Thoracic aorta (tissue), 2 donors: ENCODE results near the gene AFAP1L2. TPM values are rescaled to one million over a fixed set of nuclear protein-coding genes. Genes with fewer than 3 reads are reported as not detected.

ENCODE experiments used
- ATAC-seq: fragments of 150-250 bp; one replicate; pipeline ENCODE4 v1.8.0; 2017; ENCODE audit warnings: low read depth; ENCODE audit not compliant: insufficient number of reproducible peaks, low FRiP score
- DNase-seq: peaks from one replicate; pipeline ENCODE4 v3.0.0-alpha.2; 2020; ENCODE audit warnings: low spot score
- H3K27ac ChIP-seq, 2 donors: fragments of 200-600 bp; sonication (generic); 1 replicate in 1 of 2; 2 replicates in 1 of 2; pipeline ENCODE4 v1.5.1; 2016; ENCODE audit warnings: mild to moderate bottlenecking in 2 of 2, moderate library complexity in 2 of 2
- H3K27me3 ChIP-seq: fragments of 200-600 bp; sonication (generic); replicated peaks from 2 replicates; pipeline ENCODE4 v1.6.0; 2016; ENCODE audit warnings: mild to moderate bottlenecking; ENCODE audit not compliant: insufficient read depth
- H3K36me3 ChIP-seq: fragments of 200-600 bp; sonication (generic); one replicate; pipeline ENCODE4 v1.5.1; 2016
- H3K4me1 ChIP-seq, 2 donors: fragments of 200-600 bp; sonication (generic); 1 replicate in 1 of 2; 2 replicates in 1 of 2; pipeline versions ENCODE4 v1.5.1 to v1.6.0; 2016; ENCODE audit warnings: low read depth in 2 of 2, mild to moderate bottlenecking in 1 of 2; ENCODE audit not compliant: control insufficient read depth in 1 of 2
- H3K4me3 ChIP-seq: fragments of 200-600 bp; sonication (generic); 2 replicates; pipeline ENCODE4 v1.5.1; 2016; ENCODE audit warnings: mild to moderate bottlenecking
- H3K9me3 ChIP-seq: fragments of 200-600 bp; sonication (generic); 2 replicates; pipeline ENCODE4 v1.5.1; 2016
- total RNA-seq, 2 donors: library from RNA; depleted of rRNA; stranded (reverse); fragments of >200 nt; gene quantifications; one replicate each; pipeline versions ENCODE4 v1.1.0 to v1.2.3, GENCODE V29; 2016
- TF ChIP-seq, protein P1 (sequence below): fragments of 200-600 bp; sonication (generic); IDR thresholded peaks from one replicate; pipeline ENCODE4 v1.5.1; 2019; ENCODE audit warnings: antibody characterized with exemption

Gene AFAP1L2
- total RNA-seq, 2 donors from 2014 or later: 7.7 to 13.3 TPM

DNA sequence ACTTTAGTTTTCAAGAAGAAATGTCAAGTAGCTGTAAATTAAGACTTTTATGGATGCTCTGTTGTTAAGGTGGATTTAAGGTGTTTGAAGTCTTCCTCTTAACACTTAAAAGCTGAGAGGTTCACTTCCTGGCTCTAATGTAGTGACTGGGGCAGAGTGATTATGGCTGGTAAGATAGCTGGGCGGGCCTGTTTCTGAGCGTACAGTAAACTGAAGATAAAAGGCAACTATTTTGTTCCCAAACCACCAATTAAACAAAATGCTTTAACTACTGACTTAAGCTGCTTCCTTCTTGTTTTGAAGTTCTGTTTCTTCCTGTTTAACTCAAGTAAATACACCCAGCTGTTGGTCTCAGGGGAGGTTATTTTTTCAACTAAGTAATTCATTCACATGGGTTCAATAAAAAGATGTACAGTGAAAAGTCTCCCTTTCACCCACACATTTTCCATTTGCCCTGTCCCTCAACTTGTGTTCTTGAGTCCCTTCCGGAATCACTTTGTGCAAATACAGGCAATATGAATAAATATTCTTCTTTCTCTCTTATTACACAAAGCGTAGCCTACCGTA, 145.9 kb downstream of the AFAP1L2 start:
- no peaks in the 10 kb centered on the region for H3K27me3 ChIP-seq
- DNase-seq: no peak
- peaks cover 0 to 9% of the 10 kb centered on the region in 2 donors for H3K4me1 ChIP-seq
- no peak for ATAC-seq
- no peaks in the 10 kb centered on the region for H3K36me3 ChIP-seq
- TF ChIP-seq, protein P1, sequence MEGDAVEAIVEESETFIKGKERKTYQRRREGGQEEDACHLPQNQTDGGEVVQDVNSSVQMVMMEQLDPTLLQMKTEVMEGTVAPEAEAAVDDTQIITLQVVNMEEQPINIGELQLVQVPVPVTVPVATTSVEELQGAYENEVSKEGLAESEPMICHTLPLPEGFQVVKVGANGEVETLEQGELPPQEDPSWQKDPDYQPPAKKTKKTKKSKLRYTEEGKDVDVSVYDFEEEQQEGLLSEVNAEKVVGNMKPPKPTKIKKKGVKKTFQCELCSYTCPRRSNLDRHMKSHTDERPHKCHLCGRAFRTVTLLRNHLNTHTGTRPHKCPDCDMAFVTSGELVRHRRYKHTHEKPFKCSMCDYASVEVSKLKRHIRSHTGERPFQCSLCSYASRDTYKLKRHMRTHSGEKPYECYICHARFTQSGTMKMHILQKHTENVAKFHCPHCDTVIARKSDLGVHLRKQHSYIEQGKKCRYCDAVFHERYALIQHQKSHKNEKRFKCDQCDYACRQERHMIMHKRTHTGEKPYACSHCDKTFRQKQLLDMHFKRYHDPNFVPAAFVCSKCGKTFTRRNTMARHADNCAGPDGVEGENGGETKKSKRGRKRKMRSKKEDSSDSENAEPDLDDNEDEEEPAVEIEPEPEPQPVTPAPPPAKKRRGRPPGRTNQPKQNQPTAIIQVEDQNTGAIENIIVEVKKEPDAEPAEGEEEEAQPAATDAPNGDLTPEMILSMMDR: no peak
- H3K4me3 ChIP-seq: no peak overlapping the region
- no peak overlapping the region for H3K27ac ChIP-seq
- H3K9me3 ChIP-seq: no peaks in the 10 kb centered on the region

DNA sequence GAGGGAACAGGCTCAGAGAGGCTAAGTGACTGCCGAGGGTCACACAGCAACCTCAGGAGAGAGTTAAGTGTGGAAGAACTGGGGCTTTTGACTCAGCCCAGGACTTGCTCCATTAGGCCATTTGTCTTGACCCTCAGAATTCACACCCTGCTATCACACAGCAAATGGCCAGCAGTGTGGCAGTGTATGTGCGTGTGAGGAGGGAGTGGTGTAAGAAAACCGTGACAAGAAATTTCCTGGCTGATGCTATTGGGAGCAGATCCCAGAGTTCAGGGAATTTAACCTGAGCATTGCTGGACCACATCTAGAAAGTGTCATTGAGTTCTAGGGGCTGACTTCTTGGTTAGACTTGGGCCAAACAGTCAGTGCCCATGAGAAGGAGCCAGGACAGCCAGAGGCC, 146.8 kb downstream of the AFAP1L2 start:
- H3K36me3 ChIP-seq: no peaks in the 10 kb centered on the region
- DNase-seq: no peak
- peaks cover 0 to 9% of the 10 kb centered on the region in 2 donors for H3K4me1 ChIP-seq
- H3K4me3 ChIP-seq: no peak overlapping the region
- no peaks in the 10 kb centered on the region for H3K9me3 ChIP-seq
- H3K27me3 ChIP-seq: no peaks in the 10 kb centered on the region
- ATAC-seq: no peak
- H3K27ac ChIP-seq: no peak overlapping the region
- TF ChIP-seq, protein P1: no peak

DNA sequence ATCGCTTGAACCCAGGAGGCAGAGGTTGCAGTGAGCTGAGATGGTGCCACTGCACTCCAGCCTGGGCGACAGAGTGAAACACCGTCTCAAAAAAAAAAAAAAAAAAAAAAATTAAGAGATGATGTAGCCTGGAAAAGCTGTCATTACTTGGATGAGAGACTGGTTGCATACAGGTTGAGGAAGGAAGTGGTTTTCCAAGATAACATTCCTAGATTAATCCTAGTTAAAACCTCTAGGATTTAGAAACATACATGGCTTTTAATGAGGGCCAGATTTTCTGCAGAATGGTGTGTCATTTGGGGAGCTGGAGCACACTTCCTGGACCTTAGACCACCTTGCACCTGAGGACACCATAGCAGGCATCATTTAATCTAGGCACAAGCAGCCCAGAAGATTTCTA, 147.5 kb downstream of the AFAP1L2 start:
- TF ChIP-seq, protein P1: no peak
- Histone ChIP-seq H3K27me3 (no peaks in the 10 kb centered on the region), H3K9me3 (no peaks in the 10 kb centered on the region), H3K4me3 (no peak overlapping the region), H3K4me1 (peaks cover 0 to 9% of the 10 kb centered on the region in 2 donors), H3K36me3 (no peaks in the 10 kb centered on the region), H3K27ac (no peak overlapping the region)
- DNase-seq (no peak), ATAC-seq (no peak)

DNA sequence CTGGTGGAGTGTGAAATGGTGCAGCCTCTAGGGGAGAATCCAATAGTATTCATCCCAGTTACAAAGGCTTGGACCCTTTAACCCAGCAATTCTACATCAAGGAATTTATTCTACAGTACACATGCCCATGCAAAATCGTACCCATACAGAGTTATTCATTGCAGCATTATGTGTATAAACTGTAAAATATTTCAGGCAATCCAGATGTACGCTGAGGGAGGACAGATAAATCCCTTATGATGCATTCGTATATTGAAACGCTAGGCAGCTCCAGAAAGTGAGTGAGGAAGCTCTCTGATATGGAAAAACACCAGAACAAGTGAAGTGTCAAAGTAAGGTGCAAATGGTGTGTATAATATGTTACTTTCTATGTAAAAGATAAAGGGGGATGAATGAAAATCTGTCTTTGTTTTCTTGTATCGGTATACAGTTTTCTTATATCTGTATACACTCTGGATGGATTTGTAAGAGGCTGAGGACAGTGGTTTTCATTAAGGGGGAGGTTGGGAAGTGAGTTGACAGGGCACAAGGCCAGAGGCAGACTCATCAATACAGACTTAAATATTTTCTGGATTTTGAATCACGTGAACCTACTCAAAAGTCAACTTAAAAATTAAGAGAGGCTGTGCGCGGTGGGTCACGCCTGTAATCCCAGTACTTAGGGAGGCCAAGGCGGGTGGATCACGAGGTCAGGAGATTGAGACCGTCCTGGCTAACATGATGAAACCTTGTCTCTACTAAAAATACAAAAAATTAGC, 148.1 kb downstream of the AFAP1L2 start:
- no peak for ATAC-seq
- TF ChIP-seq, protein P1: no peak
- Histone ChIP-seq H3K27ac (no peak overlapping the region), H3K4me1 (peaks cover 0 to 9% of the 10 kb centered on the region in 2 donors), H3K4me3 (no peak overlapping the region), H3K36me3 (no peaks in the 10 kb centered on the region), H3K9me3 (no peaks in the 10 kb centered on the region), H3K27me3 (no peaks in the 10 kb centered on the region)
- DNase-seq: no peak

DNA sequence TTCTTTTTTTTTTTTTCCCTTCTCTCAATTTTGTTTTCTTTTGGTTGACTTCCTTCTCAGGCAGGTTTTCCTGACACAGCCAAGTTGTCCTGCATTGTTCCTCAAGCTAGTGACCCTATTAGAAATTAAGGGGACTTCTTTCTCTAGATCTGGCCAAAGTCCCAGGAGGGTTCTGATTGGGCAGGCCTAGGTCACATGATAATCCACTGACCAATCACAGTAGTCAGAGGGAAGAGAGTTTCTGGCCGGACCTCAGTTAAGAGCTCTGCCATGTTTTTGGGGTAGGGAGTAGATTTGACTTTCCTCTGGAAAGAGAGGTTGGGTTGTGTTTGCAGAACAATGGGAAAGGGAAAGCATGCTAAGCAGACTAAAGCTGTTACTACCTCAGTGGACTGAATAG, 149.1 kb downstream of the AFAP1L2 start:
- H3K4me1 ChIP-seq: peaks cover 0 to 6% of the 10 kb centered on the region in 2 donors
- no peaks in the 10 kb centered on the region for H3K27me3 ChIP-seq
- DNase-seq (no peak), ATAC-seq (no peak)
- no peak overlapping the region for H3K27ac ChIP-seq
- H3K36me3 ChIP-seq: no peaks in the 10 kb centered on the region
- H3K4me3 ChIP-seq: no peak overlapping the region
- TF ChIP-seq, protein P1: no peak
- H3K9me3 ChIP-seq: no peaks in the 10 kb centered on the region
